T-helper 1 cell treated with Interleukin-12 subunit alpha and Interleukin-12 subunit beta and Interleukin-4 antibody, amounts not matched to agents 30 ng/mL and 1 ng/mL, for 36 hours (primary cell): ENCODE data around the gene HMGN4. TPM values are rescaled to one million over a fixed set of nuclear protein-coding genes. Genes with fewer than 3 reads are reported as not detected.

Experiments
- intact Hi-C: fragments of 100-400 bp; cut with micrococcal nuclease; formaldehyde crosslinking; loops from one replicate; pipeline ENCODE4 v1.15.1; 2024
- total RNA-seq: library from RNA; stranded (reverse); gene quantifications from 2 replicates; pipeline ENCODE4 v1.2.3, GENCODE V29; 2022

The HMGN4 gene
- total RNA-seq, 1 donor from 2014 or later = 84.5 TPM

DNA sequence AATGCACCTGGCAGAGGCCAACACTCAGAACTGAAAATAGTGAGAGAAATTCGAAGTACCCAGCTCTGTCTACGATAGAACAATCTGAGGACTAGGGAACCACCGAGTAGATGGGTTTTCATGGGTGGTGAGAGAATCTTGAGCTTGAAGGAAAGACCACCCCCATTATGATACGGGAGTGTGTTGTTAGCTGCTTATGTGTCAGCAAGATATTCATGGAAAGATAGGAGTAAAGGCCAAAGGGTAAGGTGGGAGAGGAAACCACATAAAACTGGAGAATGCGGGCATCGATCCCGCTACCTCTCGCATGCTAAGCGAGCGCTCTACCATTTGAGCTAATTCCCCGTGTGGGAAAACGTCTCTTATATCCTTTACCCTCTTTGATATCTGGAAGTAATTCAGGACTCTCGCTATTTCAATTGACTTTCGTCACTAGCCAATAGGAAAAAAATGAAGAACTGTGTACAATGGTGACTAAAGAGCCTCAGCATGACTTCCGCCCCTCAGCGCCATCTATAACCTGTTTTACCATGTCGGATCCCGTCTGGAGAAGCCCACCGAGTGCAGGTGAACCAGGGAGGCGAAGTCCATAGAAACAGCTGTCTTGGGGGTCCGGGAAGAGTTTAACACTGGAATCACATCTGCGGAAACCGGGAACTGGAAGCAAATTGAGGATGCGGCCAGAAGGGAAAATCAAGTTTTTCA lies 33.6 kb downstream of the HMGN4 start:
- intact Hi-C loops = loop anchor here (1.0 to 10.0 kb wide), 4 partner anchors 24 to 1113 kb away; no protein-coding TSS in a partner anchor

GRCh38 chr6:26575494-26575939 lies 37.4 kb downstream of the HMGN4 start:
- intact Hi-C loops = loop anchor here (10.0 kb wide), 1 partner anchor 1109 kb away; no protein-coding TSS in a partner anchor

DNA sequence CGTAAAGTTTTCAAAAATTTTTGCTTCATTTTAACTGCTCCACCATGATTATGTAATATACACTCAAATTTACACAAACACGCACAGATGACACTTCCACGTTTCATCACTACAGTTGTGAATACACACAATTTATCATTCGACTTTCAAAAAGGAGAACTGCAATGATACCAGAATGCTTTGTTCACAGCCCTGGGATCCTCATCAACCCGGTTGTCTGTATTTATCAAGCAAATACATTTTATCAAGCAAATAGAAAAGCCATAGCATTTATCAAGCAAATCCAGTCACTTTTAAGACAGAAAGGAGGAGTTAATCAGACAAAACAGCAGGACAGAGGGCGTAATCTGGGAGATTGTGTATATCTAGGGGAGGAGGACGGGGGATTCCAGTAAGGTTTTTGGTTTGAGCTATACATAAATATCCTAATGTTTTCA lies 38.3 kb downstream of the HMGN4 start:
- intact Hi-C loops = loop anchor here (10.0 kb wide), 1 partner anchor 1108 kb away; no protein-coding TSS in a partner anchor

DNA sequence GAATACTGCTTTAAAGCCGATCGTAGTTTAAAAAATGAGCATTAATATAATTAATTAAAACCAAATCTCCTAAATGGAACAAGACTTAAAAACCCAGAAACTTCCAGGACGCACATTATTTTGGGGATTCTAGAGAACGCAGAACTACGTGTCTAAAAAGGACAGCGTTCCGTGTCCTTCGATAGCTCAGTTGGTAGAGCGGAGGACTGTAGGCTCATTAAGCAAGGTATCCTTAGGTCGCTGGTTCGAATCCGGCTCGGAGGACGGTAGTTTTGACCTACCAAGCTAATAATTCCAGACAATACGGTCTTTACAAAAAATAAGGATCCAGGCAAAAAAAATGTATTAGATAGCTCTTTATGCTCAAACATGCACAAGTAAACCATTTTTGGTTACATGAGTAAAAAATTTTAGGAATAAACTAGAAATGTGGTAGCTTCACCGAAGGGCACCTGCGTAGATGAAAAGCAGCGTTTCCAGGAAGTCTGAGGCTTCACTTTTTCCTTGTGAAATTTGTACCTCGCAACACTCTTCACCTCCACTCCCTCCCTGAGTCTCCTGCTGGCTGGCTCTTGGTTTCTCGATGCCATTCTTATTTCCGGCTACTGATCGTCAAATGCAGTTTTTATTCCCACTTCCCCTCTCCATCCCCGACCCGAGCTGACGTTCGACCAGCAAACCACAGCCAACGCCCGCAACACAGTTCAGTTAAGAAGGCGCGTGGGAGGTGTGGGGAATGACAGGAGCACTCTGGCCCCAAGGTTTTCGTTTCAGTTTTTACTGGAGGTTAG lies 39.0 kb downstream of the HMGN4 start:
- intact Hi-C loops = loop anchor here (1.0 to 10.0 kb wide), 2 partner anchors 18 to 1108 kb away; no protein-coding TSS in a partner anchor

GRCh38 chr6:26577720-26578072 lies 39.5 kb downstream of the HMGN4 start:
- intact Hi-C loops = loop anchor here (1.0 to 10.0 kb wide), 2 partner anchors 18 to 1107 kb away; no protein-coding TSS in a partner anchor

DNA sequence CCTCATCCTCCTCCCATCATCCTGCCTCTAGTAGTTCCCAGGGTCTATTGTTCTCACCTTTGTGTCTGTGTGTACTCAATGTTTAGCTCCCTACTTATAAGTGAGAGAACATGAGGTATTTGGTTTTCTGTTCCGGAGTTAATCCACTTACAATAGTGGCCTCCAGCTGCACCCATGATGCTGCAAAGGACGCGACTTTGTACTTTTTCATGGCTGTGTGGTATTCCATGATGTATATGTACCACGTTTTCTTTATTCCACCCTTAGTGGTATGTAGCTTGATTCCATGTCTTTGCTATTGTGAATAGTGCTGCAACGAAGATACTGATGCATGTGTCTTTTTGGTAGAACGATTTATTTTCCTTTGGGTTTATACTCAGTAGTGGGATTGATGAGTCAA lies 40.1 kb downstream of the HMGN4 start:
- intact Hi-C loops = loop anchor here (10.0 kb wide), 1 partner anchor 1107 kb away; no protein-coding TSS in a partner anchor

DNA sequence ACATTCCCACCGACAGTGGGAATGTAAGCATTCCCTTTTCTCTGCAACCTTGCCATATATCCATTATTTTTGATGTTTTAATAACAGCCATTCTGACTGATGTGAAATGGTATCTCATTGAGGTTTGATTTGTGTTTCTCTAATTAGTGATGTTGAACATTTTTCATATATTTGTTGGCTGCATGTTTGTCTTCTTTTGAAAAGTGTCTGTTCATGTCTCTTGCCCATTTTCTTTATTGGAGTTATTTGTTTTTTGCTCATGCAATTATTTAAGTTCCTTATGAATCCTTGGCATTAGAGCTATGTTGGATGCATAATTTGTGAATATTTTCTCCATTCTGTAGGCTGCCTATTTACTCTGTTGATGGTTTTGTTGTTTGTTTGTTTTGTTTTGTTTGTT lies 40.6 kb downstream of the HMGN4 start:
- intact Hi-C loops = loop anchor here (10.0 kb wide), 1 partner anchor 1106 kb away; no protein-coding TSS in a partner anchor

DNA sequence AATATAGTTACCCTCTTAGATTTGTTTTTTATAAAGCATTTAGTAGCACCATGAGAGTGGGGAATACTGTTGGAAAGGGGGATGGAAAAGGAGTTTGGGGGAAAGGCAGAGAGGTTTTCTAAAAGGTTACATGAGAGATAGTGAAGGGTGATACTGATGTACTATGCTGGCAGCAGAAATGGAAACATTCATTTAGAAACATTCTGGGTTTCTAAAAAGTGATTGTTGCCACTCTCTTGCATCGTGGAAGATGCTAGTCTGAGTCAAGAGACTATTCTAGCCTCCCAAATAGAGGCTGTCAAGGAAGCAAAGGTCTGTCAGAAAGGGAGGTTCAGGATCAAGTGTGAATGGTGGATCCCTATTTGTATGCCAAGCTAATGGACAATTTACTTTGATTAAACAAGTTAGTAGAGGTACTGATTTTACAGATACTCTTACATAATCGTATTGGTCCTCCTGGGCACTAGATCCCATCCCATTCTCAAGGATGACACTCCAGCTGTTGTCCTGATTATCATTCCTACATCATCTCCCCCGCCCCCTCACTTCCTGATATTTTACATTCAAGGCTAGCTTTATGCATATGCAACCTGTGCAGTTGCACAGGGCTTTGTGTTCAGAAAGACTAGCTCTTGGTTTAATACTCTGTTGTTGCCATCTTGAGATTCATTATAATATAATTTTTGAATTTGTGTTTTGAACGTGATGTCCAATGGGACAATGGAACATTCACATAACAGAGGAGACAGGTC lies 43.2 kb downstream of the HMGN4 start:
- intact Hi-C loops = no loop called here

GRCh38 chr6:26588965-26589364 lies 50.8 kb downstream of the HMGN4 start:
- intact Hi-C loops = no loop called here

DNA sequence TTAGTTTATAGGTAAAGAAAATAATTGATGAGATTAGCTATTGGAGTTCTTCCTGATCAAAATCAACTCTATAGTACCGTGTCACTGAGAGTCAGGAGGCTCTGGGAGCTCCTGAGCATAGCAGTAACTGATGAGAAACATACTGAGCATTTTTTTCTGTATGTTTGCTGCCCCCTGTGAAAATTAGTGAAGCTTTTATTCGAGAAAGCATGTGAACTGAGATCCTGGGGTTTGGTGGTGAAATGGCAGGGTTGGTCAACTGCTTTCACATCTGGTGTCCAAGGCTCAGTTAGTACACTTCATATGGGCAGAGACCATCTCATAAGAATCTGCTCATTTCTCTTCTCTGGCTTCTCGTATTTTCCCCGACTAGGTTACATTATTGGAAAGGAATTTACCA lies 54.5 kb downstream of the HMGN4 start:
- intact Hi-C loops = no loop called here

DNA sequence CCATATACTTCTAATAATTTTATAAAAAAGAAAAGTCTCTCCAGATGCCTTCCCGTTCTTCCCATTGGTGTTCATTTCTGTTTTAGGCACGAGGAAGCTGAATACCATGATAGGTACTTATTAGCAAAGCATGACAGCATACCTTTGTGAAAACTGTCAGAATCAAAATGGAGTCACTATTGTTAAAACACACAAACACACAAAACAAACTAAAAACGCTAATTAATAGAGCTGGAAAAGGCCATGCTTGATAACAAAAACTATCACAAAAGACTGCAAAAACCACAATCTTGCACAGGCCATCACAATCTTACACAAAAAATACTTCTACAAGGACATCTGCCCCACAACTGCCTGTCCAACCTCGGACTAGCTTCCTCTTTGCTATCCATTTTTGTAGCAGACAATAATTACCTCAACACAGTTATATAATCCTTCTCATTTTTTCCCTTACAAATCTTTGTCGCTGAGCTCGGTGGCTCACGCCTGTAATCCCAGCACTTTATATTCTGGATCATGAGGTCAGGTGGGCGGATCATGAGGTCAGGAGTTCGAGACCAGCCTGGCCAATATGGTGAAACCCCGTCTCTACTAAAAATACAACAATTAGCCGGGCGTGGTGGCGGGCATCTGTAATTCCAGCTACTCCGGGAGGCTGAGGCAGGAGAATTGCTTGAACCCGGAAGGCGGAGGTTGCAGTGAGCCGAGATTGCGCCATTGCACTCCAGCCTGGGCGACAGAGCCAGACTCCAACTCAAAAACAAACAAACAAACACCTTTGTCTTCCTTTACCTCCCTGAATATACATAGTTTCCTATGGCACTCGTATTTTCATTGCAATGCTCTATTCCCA lies 55.3 kb downstream of the HMGN4 start:
- intact Hi-C loops = loop anchor here (2.0 kb wide), 1 partner anchor 263 kb away; no protein-coding TSS in a partner anchor

- intact Hi-C loops = loop anchor here (2.0 kb wide), 1 partner anchor 263 kb away; no protein-coding TSS in a partner anchor
These were observed 55.9 kb downstream of the HMGN4 start for GRCh38 chr6:26594131-26594498.

GRCh38 chr6:26594730-26595632 lies 56.8 kb downstream of the HMGN4 start:
- intact Hi-C loops = loop anchor here (1.0 to 5.0 kb wide), 5 partner anchors 18 to 1092 kb away; no protein-coding TSS in a partner anchor

GRCh38 chr6:26595669-26596269 lies 57.6 kb downstream of the HMGN4 start:
- intact Hi-C loops = loop anchor here (1.0 to 5.0 kb wide), 22 partner anchors 18 to 1485 kb away; partner anchors contain the start of genes BTN2A1, BTN3A2, ZNF165 and ZNF184
